T-helper 22 cell (primary cell): ENCODE results near the gene SNAI1.
"Not testable (repeated sequence)": the region's sequence is repeated elsewhere in the genome, so short reads cannot be mapped to it uniquely, and the experiment has no call there.

Source experiments
- DNase-seq: peaks from one replicate; pipeline ENCODE4 v3.0.0-alpha.2; 2020; ENCODE audit warnings: low read depth

The SNAI1 gene

DNA sequence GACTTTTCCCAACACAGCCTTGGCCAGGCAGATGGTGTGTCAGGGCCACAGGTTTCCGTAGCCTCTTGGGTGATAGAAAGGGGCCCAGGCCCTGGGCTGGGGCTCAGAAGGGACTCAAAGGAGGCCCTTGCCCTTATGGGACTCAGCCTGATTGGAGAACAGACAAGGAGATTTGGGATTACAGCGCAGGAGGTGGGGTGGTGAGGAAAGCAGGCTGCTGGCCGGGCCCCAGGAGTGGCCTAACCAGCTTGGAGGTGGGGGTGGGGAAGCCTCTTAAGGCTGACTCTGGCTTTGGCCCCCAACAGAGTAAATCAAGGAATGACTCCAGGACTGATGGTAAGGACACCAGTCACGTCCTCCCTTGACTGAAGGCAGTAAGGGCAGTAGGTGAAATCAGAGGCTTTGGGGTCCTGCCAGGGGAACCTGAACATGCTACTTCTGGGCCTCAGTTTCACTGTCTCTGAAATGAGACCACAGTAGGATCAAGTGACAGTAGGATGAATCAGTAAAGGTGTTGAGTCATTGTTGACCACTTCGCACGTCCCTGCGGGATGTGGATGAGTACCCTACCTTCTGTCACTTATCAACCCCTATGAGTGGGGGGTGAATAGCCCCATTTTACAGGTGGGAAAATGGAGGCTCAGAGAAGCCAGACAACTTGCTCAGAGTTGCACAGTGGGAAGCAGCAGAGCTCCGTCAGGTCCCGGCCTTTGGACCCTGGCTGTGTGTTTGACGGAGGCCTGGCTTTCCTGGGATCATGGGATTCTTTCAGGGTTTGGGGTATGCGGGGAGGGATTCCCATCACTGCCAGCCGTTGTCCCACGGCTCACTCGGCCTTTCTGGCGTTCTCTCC is 4.5 kb downstream of the SNAI1 start:
- no peak for DNase-seq

GRCh38 chr20:49987868-49988690 is 5.3 kb downstream of the SNAI1 start:
- DNase-seq: no peak

GRCh38 chr20:49989234-49990065 is 6.7 kb downstream of the SNAI1 start:
- no peak for DNase-seq

DNA sequence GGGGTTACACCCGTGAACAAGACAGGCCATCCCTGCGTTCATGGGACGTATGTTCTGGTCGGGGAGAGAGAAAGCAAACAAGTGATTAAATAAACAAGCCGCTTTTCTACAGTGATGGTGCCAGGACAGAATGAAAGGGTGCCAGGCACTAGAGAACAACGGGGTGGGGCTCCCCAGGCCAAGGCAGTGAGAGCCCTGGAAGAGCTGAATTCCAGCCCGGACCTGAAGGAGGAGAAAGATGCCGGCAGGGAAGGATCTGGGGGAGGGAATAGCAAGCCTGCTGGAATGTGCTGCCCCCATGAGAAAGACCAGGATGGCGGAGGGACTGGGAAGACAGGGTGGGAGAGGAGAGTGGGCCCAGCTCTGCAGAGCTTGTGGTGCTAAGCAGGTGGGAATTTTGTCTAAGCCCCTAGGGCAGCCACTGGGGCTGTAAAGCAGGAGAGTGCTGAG is 7.5 kb downstream of the SNAI1 start:
- no peak for DNase-seq

- no peak for DNase-seq
Observed at GRCh38 chr20:49993301-49993751, 10.5 kb downstream of the SNAI1 start.

DNA sequence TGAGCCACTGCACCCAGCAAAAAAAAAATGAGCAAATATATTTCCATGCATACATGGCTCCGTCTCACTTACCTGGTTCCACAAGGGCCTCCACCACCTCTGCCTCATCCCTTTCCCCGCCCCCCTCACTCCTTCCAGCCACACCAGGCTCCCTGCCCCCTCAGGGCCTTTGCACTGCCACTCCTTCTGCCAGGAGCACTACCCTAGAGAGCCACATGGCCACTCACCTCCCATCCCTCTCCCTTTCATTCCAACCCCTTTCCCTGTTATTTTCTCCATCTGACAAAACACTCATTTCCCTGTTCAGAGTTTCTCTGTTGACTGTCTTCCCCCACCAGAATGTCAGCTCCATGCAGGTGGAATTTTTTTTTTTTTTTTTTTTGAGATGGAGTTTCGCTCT is 12.8 kb downstream of the SNAI1 start:
- no peak for DNase-seq

GRCh38 chr20:49998478-49999188 is 15.9 kb downstream of the SNAI1 start:
- DNase-seq: not testable (repeated sequence)

GRCh38 chr20:49999329-49999728 is 16.5 kb downstream of the SNAI1 start:
- DNase-seq: no peak

- not testable (repeated sequence) for DNase-seq
Observed at GRCh38 chr20:50000548-50001222, 17.9 kb downstream of the SNAI1 start.

- no peak for DNase-seq
Observed at GRCh38 chr20:50001784-50002311, 19.1 kb downstream of the SNAI1 start.

GRCh38 chr20:50003253-50003656 is 20.5 kb downstream of the SNAI1 start:
- no peak for DNase-seq

- DNase-seq: no peak
Observed at GRCh38 chr20:50004229-50004628, 21.4 kb downstream of the SNAI1 start.

- no peak for DNase-seq
Observed at GRCh38 chr20:50005471-50005981, 22.7 kb downstream of the SNAI1 start.

- no peak for DNase-seq
Observed at GRCh38 chr20:50007369-50007768, 24.6 kb downstream of the SNAI1 start.

DNA sequence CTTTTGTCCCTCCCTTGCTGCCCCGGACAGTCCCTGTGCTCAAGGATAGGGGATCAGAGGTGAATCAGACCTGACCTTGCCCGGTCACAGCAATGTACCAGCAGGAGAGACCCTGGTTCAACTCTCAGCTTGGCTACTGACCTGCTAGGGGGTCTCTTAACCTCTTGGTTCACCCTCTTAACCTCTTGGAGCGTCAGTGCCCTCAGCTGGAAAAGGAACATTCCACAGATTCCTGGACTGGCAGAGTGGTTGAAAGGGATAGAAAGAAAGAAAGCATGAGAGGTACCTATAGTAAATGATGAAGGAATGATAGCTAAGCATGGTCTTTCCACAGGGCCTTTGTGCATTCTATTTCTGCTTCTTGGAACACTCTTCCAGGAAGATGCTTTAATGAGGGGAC is 25.2 kb downstream of the SNAI1 start:
- DNase-seq: no peak

DNA sequence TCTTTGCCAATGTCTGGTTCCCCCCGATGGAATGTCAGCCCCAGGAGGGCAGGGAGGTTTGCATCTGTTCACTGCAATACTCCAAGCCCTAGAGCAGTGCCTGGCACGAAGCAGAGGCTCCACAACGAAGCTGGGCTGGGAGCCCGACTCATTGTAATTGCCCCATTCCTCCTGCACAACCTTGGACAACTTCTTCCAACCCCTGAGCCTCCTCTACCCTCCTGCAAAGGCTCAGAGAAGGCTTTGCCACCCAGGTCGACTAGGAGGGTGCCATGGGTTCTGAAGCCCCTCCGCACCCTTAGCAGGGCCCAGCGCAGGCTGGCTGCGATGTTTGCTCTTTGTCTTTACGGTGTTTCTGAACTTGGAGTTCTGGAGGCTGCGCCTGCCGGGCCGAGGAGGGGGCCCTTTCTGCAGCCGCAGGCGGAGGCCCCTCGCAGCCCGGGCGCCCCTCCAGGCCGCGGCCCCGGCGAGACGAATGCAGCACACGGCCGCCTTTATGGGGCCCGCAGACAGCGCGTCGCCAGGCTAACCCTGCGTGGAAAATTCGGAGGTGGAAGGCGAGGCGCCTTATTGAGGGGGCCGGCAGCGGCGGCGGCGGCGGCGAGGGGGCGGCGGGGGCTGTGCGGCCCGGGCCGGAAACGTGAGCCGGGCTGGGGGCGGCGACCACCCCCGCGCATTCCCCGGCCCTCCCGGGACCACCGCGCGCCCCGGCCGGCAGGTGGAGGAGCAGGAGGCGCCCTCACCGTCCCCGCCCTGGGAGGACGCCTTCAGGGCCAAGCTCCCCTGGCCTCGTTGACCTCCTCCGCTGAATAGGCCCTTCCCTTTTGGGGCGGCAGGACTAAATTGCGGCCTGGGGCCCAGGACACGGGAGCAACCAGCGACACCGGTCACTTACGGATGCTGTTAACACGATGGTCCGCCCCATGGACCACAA is 27.0 kb downstream of the SNAI1 start:
- no peak for DNase-seq

DNA sequence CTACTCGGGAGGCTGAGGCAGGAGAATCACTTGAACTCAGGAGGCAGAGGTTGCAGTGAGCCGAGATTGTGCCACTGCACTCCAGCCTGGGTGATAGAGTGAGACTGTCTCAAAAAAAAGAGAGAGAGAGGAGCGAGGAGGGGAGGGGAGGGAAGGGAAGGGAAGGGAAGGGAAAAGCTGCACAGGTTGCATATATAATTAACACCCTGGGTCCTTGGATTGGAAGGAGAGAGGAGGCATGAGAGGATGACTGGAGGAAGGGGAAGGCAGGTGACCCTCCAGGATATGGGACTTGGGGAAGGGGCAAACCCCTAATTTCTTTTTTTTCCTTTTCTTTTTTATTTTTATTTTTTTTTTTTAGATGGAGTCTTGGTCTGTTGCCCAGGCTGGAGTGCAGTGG is 28.8 kb downstream of the SNAI1 start:
- not testable (repeated sequence) for DNase-seq

- DNase-seq: no peak
Observed at GRCh38 chr20:50012282-50013263, 29.8 kb downstream of the SNAI1 start.
